Peyer's patch (tissue), 4 donors: ENCODE measurements around the gene SPAAR. TPM values are rescaled to one million over a fixed set of nuclear protein-coding genes. Genes with fewer than 3 reads are reported as not detected.

Source experiments
- DNase-seq, 3 donors: peaks; one replicate each; pipeline ENCODE4 v3.0.0-alpha.2; 2017 to 2019
- H3K27ac ChIP-seq, 4 donors: fragments of 200-600 bp; sonication (generic); one replicate each; pipeline ENCODE4 v1.5.1; 2016 to 2019
- H3K27me3 ChIP-seq, 2 donors: fragments of 200-600 bp; sonication (generic); one replicate each; pipeline ENCODE4 v1.5.1; 2019
- H3K36me3 ChIP-seq, 3 donors: fragments of 200-600 bp; sonication (generic); one replicate each; pipeline ENCODE4 v1.5.1; 2016 to 2019
- H3K4me1 ChIP-seq, 4 donors: fragments of 200-600 bp; sonication (generic); one replicate each; pipeline ENCODE4 v1.5.1; 2016 to 2019
- H3K4me3 ChIP-seq, 4 donors: fragments of 200-600 bp; sonication (generic); 1 replicate in 3 of 4; 2 replicates in 1 of 4; pipeline ENCODE4 v1.5.1; 2016 to 2019; ENCODE audit warnings: mild to moderate bottlenecking in 1 of 4
- H3K9me3 ChIP-seq, 4 donors: fragments of 200-600 bp; sonication (generic); one replicate each; pipeline ENCODE4 v1.5.1; 2016 to 2019; ENCODE audit warnings: mild to moderate bottlenecking in 1 of 4
- POLR2A ChIP-seq, 2 donors: fragments of 450-650 bp; IDR thresholded peaks; one replicate each; pipeline ENCODE4 v1.5.1; 2017; ENCODE audit warnings: antibody characterized with exemption in 2 of 2, mild to moderate bottlenecking in 2 of 2, moderate library complexity in 2 of 2
- total RNA-seq, 4 donors: library from RNA; depleted of rRNA; stranded (reverse); fragments of >200 nt; gene quantifications; one replicate each; pipeline ENCODE4 v1.1.0, GENCODE V29; 2016
- TF ChIP-seq, protein P1 (sequence below), 6 experiments: fragments of 450-650 bp in 4 of 6; fragments of 200-600 bp in 2 of 6; sonication (generic) in 1 of 6; IDR thresholded peaks; one replicate each; pipeline ENCODE4 v1.5.1; 2017 to 2019; ENCODE audit warnings: antibody characterized with exemption in 6 of 6, mild to moderate bottlenecking in 3 of 6, moderate library complexity in 1 of 6

Gene SPAAR
- total RNA-seq, 4 donors from 2014 or later = 0.88 to 17.3 TPM; not detected in 2

GRCh38 chr9:35928591-35929452 lies 19.5 kb downstream of the SPAAR start:
- no peaks in the 10 kb centered on the region for H3K9me3 ChIP-seq
- DNase-seq = peak in 1 of 3 donors; percentile 45
- TF ChIP-seq POLR2A (IDR thresholded peaks at IDR 0.05) = no peak
- TF ChIP-seq, protein P1, sequence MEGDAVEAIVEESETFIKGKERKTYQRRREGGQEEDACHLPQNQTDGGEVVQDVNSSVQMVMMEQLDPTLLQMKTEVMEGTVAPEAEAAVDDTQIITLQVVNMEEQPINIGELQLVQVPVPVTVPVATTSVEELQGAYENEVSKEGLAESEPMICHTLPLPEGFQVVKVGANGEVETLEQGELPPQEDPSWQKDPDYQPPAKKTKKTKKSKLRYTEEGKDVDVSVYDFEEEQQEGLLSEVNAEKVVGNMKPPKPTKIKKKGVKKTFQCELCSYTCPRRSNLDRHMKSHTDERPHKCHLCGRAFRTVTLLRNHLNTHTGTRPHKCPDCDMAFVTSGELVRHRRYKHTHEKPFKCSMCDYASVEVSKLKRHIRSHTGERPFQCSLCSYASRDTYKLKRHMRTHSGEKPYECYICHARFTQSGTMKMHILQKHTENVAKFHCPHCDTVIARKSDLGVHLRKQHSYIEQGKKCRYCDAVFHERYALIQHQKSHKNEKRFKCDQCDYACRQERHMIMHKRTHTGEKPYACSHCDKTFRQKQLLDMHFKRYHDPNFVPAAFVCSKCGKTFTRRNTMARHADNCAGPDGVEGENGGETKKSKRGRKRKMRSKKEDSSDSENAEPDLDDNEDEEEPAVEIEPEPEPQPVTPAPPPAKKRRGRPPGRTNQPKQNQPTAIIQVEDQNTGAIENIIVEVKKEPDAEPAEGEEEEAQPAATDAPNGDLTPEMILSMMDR (IDR thresholded peaks at IDR 0.05) = no peak
- H3K27ac ChIP-seq = no peak overlapping the region
- H3K36me3 ChIP-seq = no peaks in the 10 kb centered on the region
- peaks cover 0 to 6% (median 0%) of the 10 kb centered on the region in 4 donors for H3K4me1 ChIP-seq
- H3K27me3 ChIP-seq = no peaks in the 10 kb centered on the region
- H3K4me3 ChIP-seq = no peak overlapping the region

DNA sequence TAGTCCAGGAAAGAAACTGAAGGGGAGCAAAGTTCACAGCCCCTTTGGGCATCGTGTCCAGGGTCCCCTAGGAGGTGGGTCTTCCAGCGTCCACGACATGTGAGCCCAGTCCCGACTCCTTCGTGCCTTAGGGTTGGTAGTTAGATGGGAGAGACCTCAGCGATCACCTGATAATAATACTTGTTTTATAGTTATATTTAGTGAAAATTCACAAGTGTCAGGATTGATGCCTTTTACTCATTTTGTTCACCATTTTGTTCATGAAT lies 20.1 kb downstream of the SPAAR start:
- H3K27me3 ChIP-seq = no peaks in the 10 kb centered on the region
- no peaks in the 10 kb centered on the region for H3K9me3 ChIP-seq
- peaks cover 0 to under 1% (median 0%) of the 10 kb centered on the region in 4 donors for H3K4me1 ChIP-seq
- no peak overlapping the region for H3K27ac ChIP-seq
- no peaks in the 10 kb centered on the region for H3K36me3 ChIP-seq
- no peak for TF ChIP-seq POLR2A (IDR thresholded peaks at IDR 0.05)
- TF ChIP-seq, protein P1 (IDR thresholded peaks at IDR 0.05) = no peak
- DNase-seq = no peak
- no peak overlapping the region for H3K4me3 ChIP-seq

GRCh38 chr9:35930521-35930920 lies 21.2 kb downstream of the SPAAR start:
- H3K36me3 ChIP-seq = no peaks in the 10 kb centered on the region
- no peaks in the 10 kb centered on the region for H3K4me1 ChIP-seq
- no peaks in the 10 kb centered on the region for H3K27me3 ChIP-seq
- H3K27ac ChIP-seq = no peak overlapping the region
- no peaks in the 10 kb centered on the region for H3K9me3 ChIP-seq
- no peak for DNase-seq
- no peak overlapping the region for H3K4me3 ChIP-seq
- TF ChIP-seq, protein P1 (IDR thresholded peaks at IDR 0.05) = no peak
- TF ChIP-seq POLR2A (IDR thresholded peaks at IDR 0.05) = no peak

DNA sequence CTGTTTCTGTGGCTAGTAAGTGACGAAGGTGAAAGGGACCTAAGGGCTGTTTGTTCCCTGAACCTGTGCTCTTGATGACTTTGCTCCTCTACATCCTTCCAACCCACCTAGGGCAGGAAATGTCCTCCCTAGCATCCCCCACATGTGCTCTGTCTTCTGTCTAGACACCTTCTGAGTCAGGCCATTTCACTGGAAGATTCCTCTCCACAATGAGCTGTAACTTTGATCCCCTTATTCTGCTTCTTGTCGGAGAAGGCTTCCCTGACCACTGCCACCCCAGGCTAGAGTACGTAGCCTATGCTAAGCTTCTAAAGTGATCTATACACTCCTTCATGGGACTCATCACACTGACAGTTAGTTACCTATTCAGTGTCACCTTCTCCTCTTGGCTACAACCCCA lies 21.7 kb downstream of the SPAAR start:
- Histone ChIP-seq H3K4me3 (no peak overlapping the region), H3K9me3 (no peaks in the 10 kb centered on the region)
- TF ChIP-seq POLR2A (IDR thresholded peaks at IDR 0.05) = no peak
- TF ChIP-seq, protein P1 (IDR thresholded peaks at IDR 0.05) = no peak

GRCh38 chr9:35932735-35933134 lies 23.4 kb downstream of the SPAAR start:
- H3K4me3 ChIP-seq = no peak overlapping the region
- TF ChIP-seq, protein P1 (IDR thresholded peaks at IDR 0.05) = no peak
- TF ChIP-seq POLR2A (IDR thresholded peaks at IDR 0.05) = no peak
- no peaks in the 10 kb centered on the region for H3K36me3 ChIP-seq
- no peaks in the 10 kb centered on the region for H3K4me1 ChIP-seq
- no peaks in the 10 kb centered on the region for H3K27me3 ChIP-seq
- no peak overlapping the region for H3K27ac ChIP-seq
- no peaks in the 10 kb centered on the region for H3K9me3 ChIP-seq
- no peak for DNase-seq

More for the DNA sequence above, 21.7 kb downstream of the SPAAR start:
- Histone ChIP-seq H3K4me1 (no peaks in the 10 kb centered on the region), H3K27ac (no peak overlapping the region), H3K27me3 (no peaks in the 10 kb centered on the region), H3K36me3 (no peaks in the 10 kb centered on the region)
- DNase-seq = no peak
